Raji (cell line): ENCODE results near the gene SCYGR2.
"Not testable (repeated sequence)": the region's sequence is repeated elsewhere in the genome, so short reads cannot be mapped to it uniquely, and the experiment has no call there.

Experiments
- POLR2A ChIP-seq: IDR thresholded peaks from 2 replicates; pipeline ENCODE4 v1.6.1; 2011; ENCODE audit warnings: low read depth, low read length, control low read depth; ENCODE audit not compliant: insufficient read depth

SCYGR2 gene, protein sequence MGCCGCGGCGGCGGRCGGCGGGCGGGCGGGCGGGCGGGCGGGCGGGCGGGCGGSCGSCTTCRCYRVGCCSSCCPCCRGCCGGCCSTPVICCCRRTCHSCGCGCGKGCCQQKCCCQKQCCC

DNA sequence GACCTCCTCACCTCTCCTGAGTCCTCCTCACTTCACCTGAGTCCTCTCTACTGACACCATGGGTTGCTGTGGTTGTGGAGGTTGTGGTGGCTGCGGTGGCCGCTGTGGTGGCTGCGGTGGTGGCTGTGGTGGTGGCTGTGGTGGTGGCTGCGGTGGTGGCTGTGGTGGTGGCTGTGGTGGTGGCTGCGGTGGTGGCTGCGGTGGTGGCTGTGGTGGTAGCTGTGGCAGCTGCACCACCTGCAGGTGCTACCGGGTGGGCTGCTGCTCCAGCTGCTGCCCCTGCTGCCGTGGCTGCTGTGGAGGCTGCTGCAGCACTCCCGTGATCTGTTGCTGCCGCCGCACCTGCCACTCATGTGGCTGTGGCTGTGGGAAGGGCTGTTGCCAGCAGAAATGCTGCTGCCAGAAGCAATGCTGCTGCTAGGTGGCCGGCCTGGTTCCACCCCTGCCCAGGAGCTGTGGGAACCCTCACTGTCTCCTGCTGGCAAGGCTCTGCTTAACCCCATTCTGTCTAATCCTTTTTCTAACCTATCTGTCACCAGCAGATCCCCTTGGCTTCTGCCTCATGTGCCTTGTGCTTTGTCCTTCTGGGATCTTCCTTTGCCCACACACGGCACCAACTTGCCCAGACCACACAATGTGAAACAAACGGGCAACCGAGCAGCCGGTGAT lies at the start of gene SCYGR2:
TSS of gene SCYGR2 (plus strand) at position 59 of the 669 bp plus-strand sequence. CDS start at position 59, 0 bp downstream.
- TF ChIP-seq POLR2A, result not testable (repeated sequence)

- TF ChIP-seq POLR2A, result no peak
Observed at GRCh38 chr2:227551836-227552235, 46.9 kb upstream of the SCYGR2 start.

- TF ChIP-seq POLR2A, result no peak
Observed at GRCh38 chr2:227562581-227562980, 36.1 kb upstream of the SCYGR2 start.

DNA sequence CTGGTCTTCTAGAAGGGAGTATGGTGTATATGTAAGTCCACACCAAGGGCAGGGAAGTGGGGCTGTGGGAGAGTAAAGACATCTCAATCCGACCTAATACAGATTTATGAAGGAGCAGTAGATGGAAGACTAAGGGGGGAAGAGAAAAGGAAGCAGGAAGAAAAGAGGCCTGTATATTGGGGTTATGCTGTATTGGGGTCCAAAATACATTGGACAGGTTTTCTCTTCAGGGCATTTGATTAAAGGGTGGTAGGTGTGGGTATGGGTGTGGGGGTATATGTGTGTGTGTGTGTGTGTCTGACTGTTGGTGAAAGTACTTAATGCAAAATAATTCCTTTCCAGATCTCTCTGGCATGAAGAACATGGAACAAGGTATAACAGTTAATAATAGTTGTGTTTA lies 33.6 kb upstream of the SCYGR2 start:
- TF ChIP-seq POLR2A, result no peak

DNA sequence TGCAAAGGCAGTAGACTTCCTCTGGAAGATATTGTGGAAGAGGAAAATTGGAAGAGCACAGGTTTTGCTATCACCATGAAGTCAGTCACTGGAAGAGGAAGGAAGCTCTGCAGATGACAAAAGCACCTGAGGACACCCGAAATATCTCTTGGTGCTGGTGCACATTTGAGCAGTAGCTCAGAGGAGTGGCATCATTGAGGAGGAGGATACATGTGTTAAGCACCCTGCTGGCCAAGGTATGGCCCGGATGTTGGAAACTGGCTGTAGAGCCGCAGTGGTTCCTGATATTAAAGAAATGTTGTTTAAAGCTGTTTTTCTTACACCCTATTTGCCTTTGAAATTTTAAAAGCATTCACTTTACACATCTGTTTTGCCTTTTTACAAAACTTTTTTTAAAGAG lies 32.7 kb upstream of the SCYGR2 start:
- no peak for TF ChIP-seq POLR2A

DNA sequence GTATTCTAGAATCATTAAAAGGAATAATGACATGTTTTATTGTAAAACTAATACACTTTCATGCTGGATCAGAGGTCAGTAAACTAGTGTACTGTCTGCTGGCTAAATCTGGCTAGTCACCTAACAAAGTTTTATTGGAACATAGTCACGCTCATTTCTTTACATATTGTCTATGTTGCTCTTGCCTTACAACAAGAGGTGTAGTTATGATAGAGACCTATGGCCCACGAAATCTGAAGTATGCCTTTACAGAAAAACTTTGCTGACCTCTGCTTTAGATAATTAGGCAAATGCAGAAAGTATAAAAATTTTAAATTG lies 29.9 kb upstream of the SCYGR2 start:
- no peak for TF ChIP-seq POLR2A

DNA sequence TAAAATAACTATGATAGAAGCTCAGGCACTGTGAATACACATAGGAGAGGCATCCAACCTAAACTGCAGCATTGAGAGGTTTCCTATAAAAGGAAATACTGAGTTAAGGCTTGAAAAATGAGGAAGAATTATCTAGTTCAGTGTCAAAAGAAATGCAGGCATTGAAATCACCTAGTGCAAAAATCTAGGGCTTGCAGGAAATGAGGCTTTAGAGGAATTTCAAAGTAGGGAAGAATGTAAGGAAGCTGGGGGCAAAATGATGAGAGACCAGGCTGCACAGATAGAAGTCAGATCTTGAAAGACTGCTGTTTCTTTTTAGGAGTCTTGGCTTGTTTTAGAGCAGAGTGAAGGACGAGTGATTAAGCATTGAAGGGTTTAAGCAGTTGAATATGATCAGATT lies 28.1 kb upstream of the SCYGR2 start:
- no peak for TF ChIP-seq POLR2A

DNA sequence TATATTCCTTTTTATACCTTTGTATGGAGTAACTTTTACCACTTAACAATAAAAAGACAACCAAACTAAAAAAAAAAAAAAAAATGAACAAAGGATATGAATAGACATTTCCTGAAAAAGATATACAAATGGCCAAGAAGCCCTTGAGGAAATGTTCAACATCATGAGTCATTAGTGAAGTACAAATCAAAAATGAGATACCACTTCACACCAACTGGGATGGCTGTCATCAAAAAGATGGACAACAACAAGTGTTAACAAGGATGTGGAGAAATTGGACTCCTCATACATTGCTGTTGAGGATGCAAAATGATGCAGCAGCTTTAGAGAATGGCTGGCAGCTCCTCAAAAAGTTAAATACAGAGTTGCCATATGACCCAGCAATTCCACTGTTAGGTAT lies 22.6 kb upstream of the SCYGR2 start:
- TF ChIP-seq POLR2A, result no peak

DNA sequence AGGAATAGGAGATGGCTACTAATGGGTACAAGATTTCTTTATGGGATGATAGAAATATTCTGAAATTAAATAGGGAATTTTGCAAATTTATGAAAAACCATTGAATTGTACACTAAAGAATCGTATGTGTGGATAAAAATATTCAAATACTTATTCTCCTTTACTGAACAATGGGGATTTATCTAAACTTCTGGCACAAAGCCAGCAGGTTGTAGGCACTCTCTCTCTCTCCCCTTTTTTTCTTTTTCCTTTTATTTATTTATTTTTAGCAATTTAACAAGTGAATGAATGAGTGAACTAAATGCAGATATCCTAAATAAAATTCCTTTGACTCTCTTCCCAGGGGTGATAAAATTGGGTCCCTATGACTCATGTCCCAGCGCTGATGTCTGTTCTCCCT lies 21.9 kb upstream of the SCYGR2 start:
- TF ChIP-seq POLR2A, result no peak

GRCh38 chr2:227577555-227577954 lies 21.1 kb upstream of the SCYGR2 start:
- TF ChIP-seq POLR2A, result no peak

DNA sequence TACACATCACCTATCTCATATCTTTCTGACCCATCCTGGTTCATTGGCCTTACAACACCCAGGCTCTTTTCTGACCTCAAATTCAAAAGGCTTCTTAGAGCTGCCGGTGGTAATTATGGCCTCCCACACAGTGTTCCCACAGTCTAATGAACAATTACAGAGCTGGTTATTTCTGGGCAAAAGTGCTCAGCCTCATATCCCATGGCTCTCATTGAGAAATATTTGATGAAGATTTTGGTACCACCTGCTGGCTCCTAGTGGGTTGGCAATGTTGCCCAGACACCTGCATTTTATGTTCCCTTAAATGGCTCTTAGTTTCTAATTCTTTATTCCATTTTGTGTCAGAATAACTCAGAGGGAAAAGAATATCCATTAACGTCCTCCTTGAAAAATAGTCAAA lies 20.1 kb upstream of the SCYGR2 start:
- no peak for TF ChIP-seq POLR2A

- no peak for TF ChIP-seq POLR2A
Observed at GRCh38 chr2:227579791-227580190, 18.9 kb upstream of the SCYGR2 start.

- no peak for TF ChIP-seq POLR2A
Observed at GRCh38 chr2:227582369-227582768, 16.3 kb upstream of the SCYGR2 start.

DNA sequence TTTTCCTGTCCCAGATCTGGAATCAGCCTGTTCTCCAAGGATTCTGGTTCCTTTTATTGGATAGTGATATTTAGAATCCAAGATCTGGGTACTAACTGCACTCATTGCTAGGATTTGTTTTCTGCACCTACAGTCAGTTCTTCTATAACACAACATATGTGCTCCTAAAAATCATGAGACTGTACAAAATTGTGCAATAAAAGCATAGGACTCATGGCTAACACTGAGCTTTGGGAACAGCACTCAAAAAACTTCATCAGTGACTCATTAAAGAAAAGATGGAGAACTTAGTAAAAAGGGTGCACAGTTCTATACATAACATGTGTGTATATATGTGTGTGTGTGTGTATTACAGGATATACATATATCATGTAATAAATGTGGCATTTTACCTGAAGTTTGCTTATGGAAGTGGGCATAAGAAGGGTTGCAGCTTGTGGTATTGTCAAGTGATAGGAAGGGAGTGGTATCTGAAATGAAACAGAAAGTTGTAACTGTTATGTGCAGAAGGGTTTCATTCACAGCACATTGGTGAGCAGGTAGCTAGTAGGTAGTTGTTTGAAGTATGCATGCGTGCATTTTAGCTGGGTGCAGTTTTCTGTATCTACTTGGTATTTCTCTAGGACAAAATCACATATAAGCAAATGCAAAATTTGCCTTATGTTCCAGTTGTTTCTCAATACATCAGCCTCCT lies 5.9 kb upstream of the SCYGR2 start:
- TF ChIP-seq POLR2A, result no peak

- no peak for TF ChIP-seq POLR2A
Observed at GRCh38 chr2:227595797-227596196, 2.9 kb upstream of the SCYGR2 start.

DNA sequence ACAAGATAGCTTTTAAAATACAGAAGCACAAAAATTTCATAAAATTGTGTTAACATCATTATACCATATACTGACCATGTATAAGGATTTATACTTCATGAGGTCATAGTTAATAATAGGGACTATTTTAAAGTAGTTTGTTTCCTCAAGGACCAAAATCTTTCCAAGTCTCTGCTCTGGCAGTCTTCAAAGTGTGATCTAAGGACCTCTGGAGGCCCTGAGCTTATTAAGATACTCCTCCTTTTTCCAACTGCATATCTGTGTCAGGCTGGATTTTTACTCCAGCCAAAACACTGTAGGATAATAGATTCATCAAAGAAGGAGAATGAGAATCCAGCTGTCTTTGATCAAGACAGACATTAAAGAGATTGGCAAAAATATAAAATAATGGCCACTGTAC lies 1.7 kb upstream of the SCYGR2 start:
- TF ChIP-seq POLR2A, result no peak

DNA sequence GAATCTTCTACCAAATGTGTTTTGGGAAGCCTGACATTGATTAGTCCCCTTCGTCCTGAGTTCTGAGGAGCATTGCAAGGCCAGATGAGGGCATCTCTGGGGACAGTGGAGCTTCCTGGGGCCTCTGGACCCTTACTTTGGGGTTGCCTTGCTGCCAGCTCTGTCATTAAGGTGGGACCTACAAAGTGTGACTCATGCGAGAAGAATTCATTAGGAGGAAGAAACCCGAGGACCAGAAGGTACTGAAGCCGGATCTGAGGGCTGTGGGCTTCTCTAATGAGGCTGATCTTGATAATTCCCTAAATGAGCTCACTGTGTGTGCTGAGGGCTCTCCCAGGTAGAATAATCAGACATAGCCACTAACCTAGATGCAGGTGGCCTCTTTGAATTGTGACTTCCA lies 695 bp upstream of the SCYGR2 start:
- TF ChIP-seq POLR2A, result no peak
